Measurements from ENCODE around the gene POLR3A. TPM values are rescaled to one million over a fixed set of nuclear protein-coding genes. Genes with fewer than 3 reads are reported as not detected.

POLR3A gene
- polyA plus RNA-seq, 3 donors from 2014 or later = 3.4 to 13.5 (median 5.8) TPM

- peak; percentile 56 to 58 (median 57) for DNase-seq
- peaks cover 11 to 16% (median 13%) of the 10 kb centered on the region in 3 donors for H3K27me3 Mint-ChIP-seq (ENCODE audit: low read depth in 3 of 3)
- peak overlapping the region; percentile 96 to 98 (median 96) for H3K27ac Mint-ChIP-seq
- H3K9me3 Mint-ChIP-seq = peaks cover 0 to 2% (median 0%) of the 10 kb centered on the region in 6 donors
- H3K4me3 Mint-ChIP-seq = peak overlapping the region; percentile 99 to 100 (median 100)
- H3K4me1 Mint-ChIP-seq = peaks cover 33 to 42% of the 10 kb centered on the region in 2 donors
- H3K36me3 Mint-ChIP-seq = peaks cover 8 to 26% (median 20%) of the 10 kb centered on the region in 3 donors
These were observed 662 bp downstream of the POLR3A start for GRCh38 chr10:78028438-78029268.

- Mint-ChIP-seq H3K4me3 (no peak overlapping the region), H3K36me3 (peaks cover 19 to 46% (median 34%) of the 10 kb centered on the region in 3 donors), H3K27me3 (ENCODE audit: low read depth in 3 of 3) (peaks cover 10 to 16% (median 13%) of the 10 kb centered on the region in 3 donors), H3K4me1 (peaks cover 31 to 37% of the 10 kb centered on the region in 2 donors), H3K9me3 (peaks cover 0 to 2% (median 0%) of the 10 kb centered on the region in 6 donors), H3K27ac (peak overlapping the region in 1 of 6 donors; percentile 0)
- no peak for DNase-seq
These were observed 3.5 kb downstream of the POLR3A start for GRCh38 chr10:78025685-78026364.

GRCh38 chr10:78023741-78024140 lies 5.6 kb downstream of the POLR3A start:
- Mint-ChIP-seq H3K4me3 (no peak overlapping the region), H3K27me3 (ENCODE audit: low read depth in 3 of 3) (peaks cover 0 to 6% (median under 1%) of the 10 kb centered on the region in 3 donors), H3K9me3 (no peaks in the 10 kb centered on the region), H3K4me1 (peaks cover 16 to 21% of the 10 kb centered on the region in 2 donors), H3K36me3 (peaks cover 28 to 59% (median 41%) of the 10 kb centered on the region in 3 donors), H3K27ac (no peak overlapping the region)
- no peak for DNase-seq

GRCh38 chr10:78021201-78021600 lies 8.1 kb downstream of the POLR3A start:
- Mint-ChIP-seq H3K27me3 (ENCODE audit: low read depth in 3 of 3) (peaks cover 0 to 2% (median 0%) of the 10 kb centered on the region in 3 donors), H3K4me3 (no peak overlapping the region), H3K36me3 (peaks cover 36 to 60% (median 43%) of the 10 kb centered on the region in 3 donors), H3K27ac (no peak overlapping the region), H3K4me1 (no peaks in the 10 kb centered on the region), H3K9me3 (no peaks in the 10 kb centered on the region)
- DNase-seq = no peak

GRCh38 chr10:78019264-78019663 lies 10.1 kb downstream of the POLR3A start:
- no peak for DNase-seq
- no peaks in the 10 kb centered on the region for H3K4me1 Mint-ChIP-seq

GRCh38 chr10:78017856-78018255 lies 11.5 kb downstream of the POLR3A start:
- H3K36me3 Mint-ChIP-seq = peaks cover 33 to 51% (median 39%) of the 10 kb centered on the region in 3 donors
- peak overlapping the region in 1 of 6 donors; percentile 20 for H3K27ac Mint-ChIP-seq
- H3K9me3 Mint-ChIP-seq = no peaks in the 10 kb centered on the region
- DNase-seq = no peak
- H3K27me3 Mint-ChIP-seq (ENCODE audit: low read depth in 3 of 3) = peaks cover 0 to 2% (median 0%) of the 10 kb centered on the region in 3 donors
- no peaks in the 10 kb centered on the region for H3K4me1 Mint-ChIP-seq
- H3K4me3 Mint-ChIP-seq = no peak overlapping the region

More at GRCh38 chr10:78019264-78019663, 10.1 kb downstream of the POLR3A start:
- Mint-ChIP-seq H3K27me3 (ENCODE audit: low read depth in 3 of 3) (peaks cover 0 to 2% (median 0%) of the 10 kb centered on the region in 3 donors), H3K27ac (no peak overlapping the region), H3K4me3 (no peak overlapping the region), H3K36me3 (peaks cover 28 to 50% (median 33%) of the 10 kb centered on the region in 3 donors), H3K9me3 (no peaks in the 10 kb centered on the region)

GRCh38 chr10:78015546-78015945 lies 13.8 kb downstream of the POLR3A start:
- H3K4me1 Mint-ChIP-seq = no peaks in the 10 kb centered on the region
- no peak overlapping the region for H3K27ac Mint-ChIP-seq
- peaks cover 0 to 2% (median 0%) of the 10 kb centered on the region in 3 donors for H3K27me3 Mint-ChIP-seq (ENCODE audit: low read depth in 3 of 3)
- peaks cover 20 to 44% (median 27%) of the 10 kb centered on the region in 3 donors for H3K36me3 Mint-ChIP-seq
- H3K9me3 Mint-ChIP-seq = no peaks in the 10 kb centered on the region
- H3K4me3 Mint-ChIP-seq = no peak overlapping the region
- DNase-seq = no peak

GRCh38 chr10:78013564-78013963 lies 15.8 kb downstream of the POLR3A start:
- no peak for DNase-seq
- Mint-ChIP-seq H3K4me1 (no peaks in the 10 kb centered on the region), H3K27ac (no peak overlapping the region), H3K4me3 (no peak overlapping the region), H3K9me3 (no peaks in the 10 kb centered on the region), H3K36me3 (peaks cover 26 to 51% (median 27%) of the 10 kb centered on the region in 3 donors), H3K27me3 (ENCODE audit: low read depth in 3 of 3) (no peaks in the 10 kb centered on the region)

- H3K36me3 Mint-ChIP-seq = peaks cover 32 to 61% (median 34%) of the 10 kb centered on the region in 3 donors
- no peaks in the 10 kb centered on the region for H3K9me3 Mint-ChIP-seq
- no peaks in the 10 kb centered on the region for H3K27me3 Mint-ChIP-seq (ENCODE audit: low read depth in 3 of 3)
- H3K4me3 Mint-ChIP-seq = no peak overlapping the region
- no peak overlapping the region for H3K27ac Mint-ChIP-seq
- no peak for DNase-seq
- H3K4me1 Mint-ChIP-seq = no peaks in the 10 kb centered on the region
These were observed 18.2 kb downstream of the POLR3A start for GRCh38 chr10:78011065-78011464.

GRCh38 chr10:78010278-78010677 lies 19.0 kb downstream of the POLR3A start:
- Mint-ChIP-seq H3K27me3 (ENCODE audit: low read depth in 3 of 3) (no peaks in the 10 kb centered on the region), H3K36me3 (peaks cover 38 to 68% (median 40%) of the 10 kb centered on the region in 3 donors), H3K4me3 (no peak overlapping the region), H3K4me1 (no peaks in the 10 kb centered on the region), H3K27ac (no peak overlapping the region), H3K9me3 (no peaks in the 10 kb centered on the region)
- no peak for DNase-seq

- Mint-ChIP-seq H3K27ac (no peak overlapping the region), H3K27me3 (ENCODE audit: low read depth in 3 of 3) (no peaks in the 10 kb centered on the region), H3K9me3 (no peaks in the 10 kb centered on the region), H3K4me3 (no peak overlapping the region), H3K4me1 (no peaks in the 10 kb centered on the region), H3K36me3 (peaks cover 37 to 67% (median 43%) of the 10 kb centered on the region in 3 donors)
- DNase-seq = no peak
These were observed 19.7 kb downstream of the POLR3A start for GRCh38 chr10:78009662-78010061.

GRCh38 chr10:78007172-78007571 lies 22.1 kb downstream of the POLR3A start:
- H3K27me3 Mint-ChIP-seq (ENCODE audit: low read depth in 3 of 3) = no peaks in the 10 kb centered on the region
- no peak for DNase-seq
- H3K36me3 Mint-ChIP-seq = peaks cover 32 to 76% (median 48%) of the 10 kb centered on the region in 3 donors
- no peaks in the 10 kb centered on the region for H3K4me1 Mint-ChIP-seq
- H3K9me3 Mint-ChIP-seq = no peaks in the 10 kb centered on the region
- no peak overlapping the region for H3K27ac Mint-ChIP-seq
- no peak overlapping the region for H3K4me3 Mint-ChIP-seq

- Mint-ChIP-seq H3K36me3 (peaks cover 41 to 74% (median 55%) of the 10 kb centered on the region in 3 donors), H3K4me1 (no peaks in the 10 kb centered on the region), H3K27ac (no peak overlapping the region)
These were observed 24.9 kb downstream of the POLR3A start for GRCh38 chr10:78004215-78005026.

More at GRCh38 chr10:78004215-78005026, 24.9 kb downstream of the POLR3A start:
- DNase-seq = no peak
- Mint-ChIP-seq H3K4me3 (no peak overlapping the region), H3K9me3 (no peaks in the 10 kb centered on the region), H3K27me3 (ENCODE audit: low read depth in 3 of 3) (no peaks in the 10 kb centered on the region)
